Fibroblast of skin of back (primary cell): ENCODE data around the gene CHD1.

Experiments used
- DNase-seq: peaks from one replicate; pipeline ENCODE4 v3.0.0-alpha.2; 2013

The CHD1 gene

GRCh38 chr5:98804066-98804465, 124.7 kb downstream of the CHD1 start:
- no peak for DNase-seq
